NCI-H2196 (cell line): ENCODE measurements around the gene PRSS21.

ENCODE experiments used
- DNase-seq: peaks from one replicate; lab custom pipeline; 2025; ENCODE audit not compliant: unreplicated experiment; lab: John Stamatoyannopoulos, UW

Gene PRSS21

DNA sequence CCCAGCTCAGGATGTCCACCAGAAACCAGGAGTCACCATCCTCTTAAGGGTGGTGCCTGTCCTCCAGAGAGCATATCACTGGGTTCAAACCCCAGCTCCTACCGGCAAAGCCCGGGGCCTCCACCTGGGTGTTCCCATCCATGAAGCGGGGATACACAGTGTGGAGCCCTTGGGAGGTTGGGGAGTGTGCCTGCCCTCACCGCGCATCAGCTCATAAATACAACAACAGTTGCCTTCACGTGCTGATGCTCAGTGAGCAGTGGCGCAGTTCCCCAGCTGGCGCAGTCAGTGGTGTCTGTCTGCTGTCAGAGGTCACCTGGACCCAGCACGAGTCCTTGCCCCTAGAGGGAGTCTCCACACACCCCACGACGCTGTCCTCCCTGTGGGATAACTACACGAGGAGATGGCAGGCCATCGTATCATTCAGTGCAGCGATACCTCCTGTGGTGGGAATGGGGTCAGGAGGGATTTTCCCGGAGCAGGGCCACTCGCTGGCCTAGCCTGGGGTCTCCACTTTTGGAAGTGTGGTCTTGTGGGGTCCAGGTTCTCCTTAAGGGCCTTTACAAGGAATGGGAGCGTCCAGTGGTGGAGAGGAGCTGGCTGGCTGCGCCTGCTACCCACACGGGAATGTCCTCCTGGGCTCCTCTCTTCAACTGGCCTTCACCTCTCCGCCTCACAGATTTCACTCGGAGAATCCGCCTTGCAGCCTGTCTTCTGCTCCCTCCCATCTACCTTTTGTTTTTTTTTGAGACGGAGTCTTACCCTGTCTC lies 37.7 kb upstream of the PRSS21 start:
- no peak for DNase-seq

DNA sequence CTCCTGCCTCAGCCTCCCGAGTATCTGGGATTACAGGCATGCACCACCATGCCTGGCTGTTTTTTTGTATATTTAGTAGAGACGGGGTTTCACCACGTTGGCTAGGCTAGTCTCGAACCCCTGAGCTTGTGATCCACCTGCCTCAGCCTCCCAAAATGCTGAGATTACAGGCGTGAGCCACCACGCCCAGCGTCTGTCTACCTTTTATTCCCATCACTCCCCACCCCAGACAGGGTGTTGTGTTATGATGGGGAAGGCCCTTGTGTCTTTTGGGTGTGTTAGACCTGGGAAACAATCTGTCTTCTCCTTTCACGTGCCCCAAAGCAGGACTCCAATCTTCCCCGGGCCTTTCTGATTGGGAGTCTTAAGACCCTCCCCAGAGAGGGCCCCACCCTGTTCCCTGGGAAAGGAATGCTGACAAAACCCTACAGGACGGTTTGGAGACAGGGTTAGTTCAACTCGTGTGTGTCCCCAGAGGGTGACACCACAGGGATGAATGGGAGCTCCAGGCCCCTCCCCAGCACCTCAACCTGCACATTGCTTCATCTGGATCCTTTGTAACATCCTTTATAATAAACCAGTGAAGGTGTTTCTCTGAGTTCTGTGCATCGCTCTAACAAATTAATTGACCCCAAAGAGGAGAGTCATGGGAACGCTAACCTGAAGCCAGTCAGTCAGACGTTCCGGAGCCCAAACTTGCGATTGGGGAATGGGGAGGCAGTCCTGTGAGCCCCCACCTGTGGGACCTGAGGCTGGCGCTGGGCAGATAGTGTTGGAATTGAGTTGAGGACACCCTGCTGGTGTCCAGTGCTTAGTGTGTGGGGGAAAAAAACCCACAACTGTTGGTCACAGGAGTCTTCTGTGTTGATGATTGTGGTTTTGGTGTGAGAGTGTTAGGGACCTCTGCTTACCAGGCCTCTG lies 36.8 kb upstream of the PRSS21 start:
- DNase-seq: no peak

DNA sequence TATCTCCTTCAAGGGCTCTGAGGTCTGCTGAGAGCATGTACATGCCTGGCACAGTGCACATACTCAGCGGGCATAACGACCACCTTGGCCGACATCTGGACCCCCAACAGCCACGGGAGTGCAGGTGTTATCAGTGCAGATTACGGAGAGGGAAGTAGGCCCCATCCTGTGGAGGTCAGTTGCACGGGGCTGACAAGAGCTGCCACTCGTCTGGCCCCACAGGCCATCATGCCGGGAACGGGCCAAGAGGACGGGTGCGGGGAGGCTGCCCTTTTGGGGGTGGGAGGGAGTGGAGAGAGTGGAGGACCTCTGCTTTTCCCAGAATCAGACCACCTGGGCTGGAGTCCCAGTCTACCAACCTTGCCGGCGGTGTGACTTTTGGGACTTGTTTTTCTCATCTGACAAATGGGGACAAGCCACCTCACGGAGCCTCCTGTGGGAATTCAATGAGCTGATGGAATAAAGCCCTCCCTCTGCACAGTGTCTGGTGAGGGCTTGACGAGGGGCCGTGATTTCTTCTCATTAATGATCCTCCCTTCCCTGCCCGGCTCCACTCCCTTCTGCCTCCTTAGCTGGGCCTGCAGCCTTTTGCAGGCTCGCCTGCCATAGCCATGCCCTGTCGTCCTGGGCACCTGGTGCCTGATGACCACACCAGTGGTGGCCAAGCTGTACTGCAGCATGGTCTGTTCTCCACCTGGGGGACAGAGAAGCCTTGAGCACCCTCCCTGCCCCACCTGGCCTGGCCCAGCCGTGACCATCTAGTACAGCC lies 34.3 kb upstream of the PRSS21 start:
- DNase-seq: no peak

DNA sequence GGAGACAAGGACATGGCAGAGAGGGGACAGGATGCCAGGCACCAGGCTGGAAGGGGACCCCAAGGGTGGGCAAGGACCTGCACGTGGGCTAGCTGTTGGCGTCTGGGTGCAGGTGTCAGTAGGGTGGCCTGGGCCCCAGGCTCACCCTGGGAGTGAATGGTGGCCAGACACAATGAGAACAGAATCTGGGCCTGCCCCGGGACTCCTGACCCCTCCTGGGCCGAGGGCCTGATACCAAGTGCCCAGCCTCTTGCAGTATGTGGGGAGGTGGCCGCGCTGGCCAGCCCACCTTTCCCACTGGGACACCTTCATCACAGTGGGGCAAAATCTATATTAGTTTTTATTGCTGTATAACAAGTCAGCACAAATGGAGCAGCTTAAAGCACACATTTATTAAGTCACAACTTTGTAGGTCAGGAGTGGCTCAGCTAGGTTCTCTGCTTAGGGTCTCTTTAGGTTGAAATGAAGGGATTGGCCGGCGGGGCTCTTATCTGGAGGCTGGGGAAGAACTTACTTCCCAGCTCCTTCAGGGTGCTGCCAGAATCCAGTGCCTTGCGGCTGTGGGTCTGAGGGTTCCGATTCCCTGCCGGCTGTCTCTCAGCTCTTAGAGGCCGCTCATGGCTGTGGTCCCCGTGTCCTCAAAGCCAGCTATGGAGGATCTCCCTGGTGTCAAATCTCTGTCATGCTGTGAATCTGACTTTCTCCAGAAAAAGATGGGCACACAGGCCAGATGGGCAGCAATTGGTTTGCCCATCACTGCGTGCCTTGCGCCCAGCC lies 33.3 kb upstream of the PRSS21 start:
- DNase-seq: no peak

DNA sequence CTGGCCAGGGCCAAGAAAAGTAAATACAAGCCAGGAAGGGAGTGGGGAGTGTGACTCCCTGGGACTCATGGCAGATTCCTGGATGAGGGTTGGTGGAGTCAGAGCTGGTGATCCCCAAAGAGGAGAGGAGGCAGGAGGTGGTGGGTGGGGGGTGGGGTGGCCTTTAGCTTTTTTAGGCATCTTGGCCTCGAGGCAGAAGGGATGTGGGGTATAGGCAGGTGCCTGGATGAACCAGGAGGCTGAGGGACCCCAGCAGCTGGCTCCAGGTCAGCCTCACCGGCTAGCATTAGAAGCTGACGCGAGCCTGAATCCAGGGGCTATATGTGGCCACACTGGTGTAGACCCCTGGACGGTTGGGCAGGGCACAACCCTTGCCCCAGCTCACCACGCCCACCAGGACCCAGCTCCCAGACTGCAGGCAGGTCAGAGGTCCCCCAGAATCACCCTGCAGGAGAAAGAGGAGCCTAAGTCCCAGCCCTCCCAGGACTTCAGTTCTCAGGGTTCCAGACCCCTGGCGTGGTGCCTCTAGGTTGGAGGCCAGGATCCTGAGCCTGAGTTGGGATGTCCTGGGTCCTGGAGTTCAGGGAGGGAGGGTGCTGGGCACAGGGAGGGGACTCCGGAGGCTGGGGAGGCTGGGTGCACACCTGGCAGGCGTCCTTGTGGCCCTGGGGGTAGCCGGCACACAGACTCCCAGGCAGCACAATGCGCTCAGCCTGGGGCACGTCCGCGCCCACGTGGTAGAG lies 32.5 kb upstream of the PRSS21 start:
- DNase-seq: no peak

DNA sequence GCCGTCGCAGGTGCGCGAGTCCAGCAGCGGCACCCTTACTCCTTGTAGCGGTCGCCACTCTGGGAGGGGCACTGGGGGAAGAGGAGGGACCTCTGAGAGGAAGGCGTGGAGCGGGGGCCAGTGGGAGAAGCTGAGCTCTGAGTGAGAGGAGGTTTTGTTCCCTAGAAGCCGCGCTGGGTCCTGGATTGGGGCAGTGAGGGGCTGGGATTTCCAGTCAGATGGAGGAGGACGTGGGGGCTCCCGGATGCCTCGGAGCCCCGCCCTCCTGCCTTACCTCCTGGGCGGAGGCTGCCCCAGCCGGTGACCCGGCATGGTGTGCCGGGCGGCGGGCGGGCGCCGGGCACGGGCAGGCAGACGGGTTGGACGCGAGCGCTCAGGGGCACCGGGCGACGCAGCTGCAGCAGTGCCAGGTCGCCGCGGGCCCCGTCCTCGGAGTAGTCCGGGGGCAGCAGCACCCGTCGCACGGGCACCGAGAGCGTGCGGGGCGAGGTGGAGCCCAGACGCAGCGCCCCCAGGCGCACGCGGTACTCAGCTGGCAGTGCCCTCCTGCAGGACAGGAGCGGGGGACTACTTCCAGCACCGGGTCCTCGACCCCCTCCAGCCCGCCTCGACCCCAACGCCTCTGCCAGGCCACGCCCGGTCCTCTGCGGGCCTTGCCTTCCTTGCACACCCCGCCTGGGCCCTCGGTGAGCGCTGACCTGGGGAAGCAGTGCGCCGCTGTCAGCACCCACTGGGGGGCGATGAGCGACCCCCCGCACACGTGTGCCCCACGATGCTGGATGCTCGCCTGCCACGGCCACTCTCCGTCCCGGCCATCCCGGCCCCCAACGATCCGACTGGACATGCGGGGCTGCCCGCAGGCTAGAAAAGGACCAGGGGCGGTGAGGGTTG lies 31.7 kb upstream of the PRSS21 start:
- DNase-seq: peak; percentile 56

DNA sequence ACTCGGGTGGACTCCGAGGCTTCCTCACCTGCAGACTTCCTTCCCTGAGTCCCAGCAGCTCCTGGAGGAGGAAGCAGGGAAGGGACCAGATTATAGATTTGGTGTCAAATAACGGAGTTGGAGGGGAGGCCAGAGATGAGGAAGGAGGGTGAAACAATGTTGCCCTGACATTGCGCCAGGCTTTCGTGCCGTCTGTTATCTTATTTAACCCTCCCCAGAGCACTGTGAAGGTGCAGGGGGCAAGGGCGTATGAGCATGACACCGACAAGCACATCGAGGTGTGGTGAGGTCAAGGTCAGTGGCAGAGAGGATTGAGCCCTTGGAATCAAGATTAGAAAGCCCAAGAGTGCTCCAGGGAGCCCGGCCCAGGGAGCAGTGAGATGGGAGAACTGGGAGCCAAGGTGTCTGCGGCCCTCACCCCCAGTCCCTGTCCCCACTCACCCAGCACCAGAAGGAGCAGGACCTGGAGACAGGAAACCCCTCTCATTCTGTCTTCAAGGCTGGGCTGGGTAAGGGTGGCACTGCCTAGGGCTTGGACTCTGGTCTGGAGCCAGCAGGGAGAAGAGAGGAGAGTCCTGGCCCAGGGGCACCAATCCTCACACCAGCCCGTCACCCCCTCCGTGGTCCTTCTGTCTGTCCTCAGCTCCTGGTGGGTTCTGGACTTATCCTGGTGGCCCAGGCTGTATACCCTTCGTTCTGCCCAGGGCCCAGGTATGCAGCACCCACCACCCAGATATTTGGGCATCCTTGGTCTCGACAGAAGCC lies 30.8 kb upstream of the PRSS21 start:
- no peak for DNase-seq

DNA sequence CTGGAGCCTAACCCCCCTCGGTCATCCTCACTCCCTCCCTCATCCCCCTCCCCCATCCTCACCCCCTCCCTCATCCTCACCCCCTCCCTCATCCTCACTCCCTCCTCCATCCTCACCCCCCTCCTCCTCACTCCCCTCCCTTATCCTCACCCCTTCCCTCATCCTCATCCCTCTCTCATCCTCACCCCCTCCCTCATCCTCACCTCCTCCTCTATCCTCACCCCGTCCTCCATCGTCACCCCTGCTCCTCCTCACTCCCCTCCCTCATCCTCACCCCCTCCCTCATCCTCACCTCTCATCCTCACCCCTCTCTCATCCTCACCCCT lies 30.2 kb upstream of the PRSS21 start:
- no peak for DNase-seq

DNA sequence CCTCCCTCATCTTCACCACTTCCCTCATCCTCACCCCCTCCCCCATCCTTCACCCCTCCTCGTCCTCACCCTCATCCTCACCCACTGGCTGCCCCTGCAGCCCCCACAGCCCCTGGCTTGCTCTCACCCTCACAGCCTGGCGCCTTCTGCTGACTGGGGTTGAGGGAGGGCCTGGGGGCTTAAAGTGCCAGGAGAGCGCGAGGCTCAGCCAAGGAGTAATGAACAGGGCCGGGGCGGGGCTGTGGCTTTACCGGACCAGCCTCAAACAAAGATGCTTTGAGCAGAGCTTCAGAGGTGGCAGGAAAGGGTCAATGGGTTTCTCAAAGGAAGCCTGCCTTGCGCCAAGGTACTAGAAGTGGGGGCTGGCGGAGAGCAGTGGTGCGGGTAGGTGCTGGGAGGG lies 29.6 kb upstream of the PRSS21 start, which contains the start of gene PRSS33:
Gene PRSS33, minus strand, starts transcription at position 155 of the 400 bp plus-strand sequence. CDS start 1,013 bp downstream, outside the sequence.
- no peak for DNase-seq

DNA sequence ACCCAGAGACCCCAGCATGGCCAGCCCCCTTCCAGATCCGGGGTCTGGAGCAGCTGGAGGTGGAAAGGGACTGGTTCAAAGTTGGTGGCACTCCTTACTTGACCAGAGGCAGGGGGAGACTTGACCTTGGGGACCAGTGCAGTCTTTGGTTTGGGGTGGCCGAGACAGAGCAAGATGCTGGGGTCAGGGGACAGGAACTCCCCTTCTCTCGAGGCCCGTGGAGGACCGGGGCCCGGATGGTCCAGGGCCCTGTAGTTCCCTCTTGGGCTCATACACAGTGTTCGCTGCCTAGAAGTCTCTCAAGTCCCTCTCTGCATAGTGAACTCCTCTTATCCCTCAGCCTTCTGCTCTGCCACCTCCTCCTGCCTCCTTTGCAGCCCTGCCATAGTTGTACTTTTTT lies 29.1 kb upstream of the PRSS21 start:
- no peak for DNase-seq

DNA sequence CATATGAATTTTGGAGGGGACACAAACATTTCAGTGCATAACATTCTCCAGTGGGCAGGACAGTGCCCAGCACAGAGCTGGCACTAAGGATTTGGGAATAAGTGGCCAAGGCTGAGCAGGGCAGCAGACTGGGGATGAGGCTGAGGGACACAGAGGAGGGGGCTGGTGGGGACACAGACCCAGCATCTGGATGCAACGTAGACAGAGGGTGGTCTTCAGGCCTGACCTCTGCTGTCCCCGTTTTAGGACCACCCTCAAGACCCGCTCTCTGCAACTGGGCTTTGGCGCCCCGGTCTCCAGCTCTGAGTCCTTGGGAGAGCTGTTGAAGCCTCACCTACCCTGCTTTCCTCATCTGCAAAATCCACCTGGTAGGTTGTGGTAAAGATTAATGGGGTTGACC lies 26.4 kb upstream of the PRSS21 start:
- DNase-seq: no peak

DNA sequence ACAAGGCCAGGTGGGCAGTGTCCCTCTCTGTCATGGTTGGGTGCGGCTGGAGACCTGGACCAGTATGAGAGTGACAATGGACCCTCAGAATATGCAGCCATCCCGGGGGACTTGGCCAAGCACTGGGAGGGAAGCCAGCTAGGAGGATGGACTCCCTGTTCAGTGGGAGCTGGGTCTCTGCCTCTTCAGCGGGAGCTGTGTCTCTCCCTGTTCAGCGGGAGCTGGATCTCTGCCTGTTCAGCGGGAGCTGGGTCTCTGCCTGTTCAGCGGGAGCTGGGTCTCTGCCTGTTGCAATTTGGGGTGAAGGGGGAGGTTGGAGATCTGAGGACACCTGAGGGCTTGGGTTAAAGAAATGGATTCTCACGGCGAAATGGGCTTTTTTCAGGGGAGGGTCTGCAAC lies 25.9 kb upstream of the PRSS21 start:
- no peak for DNase-seq

DNA sequence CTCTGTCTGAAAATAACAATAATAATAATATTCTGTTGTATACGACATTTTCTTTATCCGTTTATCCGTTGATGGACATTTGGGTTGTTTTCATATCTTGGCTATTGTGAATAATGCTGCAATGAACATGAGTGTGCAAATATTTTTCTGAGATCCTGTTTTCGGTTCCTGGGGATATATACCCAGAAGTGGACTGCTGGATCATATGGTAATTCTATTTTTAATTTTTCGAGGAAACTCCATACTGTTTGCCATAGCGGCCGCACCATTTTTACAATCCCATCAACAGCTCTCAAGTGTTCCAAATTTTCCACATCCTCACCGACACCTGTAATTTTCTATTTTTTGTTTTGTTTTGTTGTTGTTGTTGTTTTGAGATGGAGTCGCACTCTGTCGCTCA lies 24.1 kb upstream of the PRSS21 start:
- DNase-seq: no peak

DNA sequence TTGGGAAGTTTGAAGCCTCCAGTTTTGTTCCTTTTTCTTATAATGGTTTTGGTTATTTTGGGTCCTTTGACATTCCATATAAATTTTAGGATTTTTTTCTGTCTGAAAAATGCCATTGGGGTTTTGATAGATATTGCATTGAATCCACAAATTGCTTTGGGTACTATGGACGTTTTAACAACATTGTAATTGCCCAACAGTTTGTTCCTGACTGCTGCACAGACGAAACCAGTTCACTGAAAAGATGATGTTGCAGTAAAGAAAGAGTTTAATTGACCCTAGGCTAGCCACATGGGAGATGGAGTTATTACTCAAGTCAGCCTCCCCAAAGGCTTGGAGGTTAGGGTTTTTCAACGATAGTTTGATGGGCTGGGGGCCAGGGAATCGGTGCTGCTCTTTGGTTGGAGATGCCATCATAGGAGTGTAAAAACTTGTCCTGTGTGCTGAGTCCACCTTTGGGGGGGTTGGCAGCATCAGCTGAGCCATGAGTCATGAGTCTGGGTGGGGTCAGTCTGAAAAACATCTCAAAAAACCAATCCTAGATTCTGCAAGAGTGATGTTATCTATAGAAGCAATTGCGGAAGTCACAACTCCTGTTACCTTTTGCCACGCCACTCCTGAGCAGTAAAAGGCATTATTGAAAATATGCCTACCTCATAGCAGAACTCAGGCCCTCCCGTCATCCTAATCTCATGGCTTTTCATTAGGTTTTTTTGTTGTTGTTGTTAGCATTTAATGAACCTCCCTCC lies 21.5 kb upstream of the PRSS21 start:
- DNase-seq: no peak

DNA sequence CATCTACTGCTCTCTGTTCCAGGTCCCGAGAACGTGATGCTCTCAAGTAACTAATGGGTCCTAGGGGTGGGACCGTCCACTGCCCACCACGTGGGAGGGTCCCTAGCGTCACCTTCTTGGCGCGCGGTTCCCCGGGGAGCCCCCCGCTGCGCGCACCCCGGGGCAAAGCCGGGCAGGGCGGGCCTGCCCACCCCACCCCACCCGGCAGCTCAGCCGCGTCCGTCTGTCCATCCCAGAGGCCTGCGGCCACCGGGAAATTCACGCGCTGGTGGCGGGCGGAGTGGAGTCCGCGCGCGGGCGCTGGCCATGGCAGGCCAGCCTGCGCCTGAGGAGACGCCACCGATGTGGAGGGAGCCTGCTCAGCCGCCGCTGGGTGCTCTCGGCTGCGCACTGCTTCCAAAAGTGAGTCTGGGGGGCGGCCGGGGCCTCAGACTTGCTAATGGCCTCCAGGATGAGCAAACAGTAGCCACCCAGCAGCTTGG lies 18.3 kb upstream of the PRSS21 start:
- DNase-seq: no peak

DNA sequence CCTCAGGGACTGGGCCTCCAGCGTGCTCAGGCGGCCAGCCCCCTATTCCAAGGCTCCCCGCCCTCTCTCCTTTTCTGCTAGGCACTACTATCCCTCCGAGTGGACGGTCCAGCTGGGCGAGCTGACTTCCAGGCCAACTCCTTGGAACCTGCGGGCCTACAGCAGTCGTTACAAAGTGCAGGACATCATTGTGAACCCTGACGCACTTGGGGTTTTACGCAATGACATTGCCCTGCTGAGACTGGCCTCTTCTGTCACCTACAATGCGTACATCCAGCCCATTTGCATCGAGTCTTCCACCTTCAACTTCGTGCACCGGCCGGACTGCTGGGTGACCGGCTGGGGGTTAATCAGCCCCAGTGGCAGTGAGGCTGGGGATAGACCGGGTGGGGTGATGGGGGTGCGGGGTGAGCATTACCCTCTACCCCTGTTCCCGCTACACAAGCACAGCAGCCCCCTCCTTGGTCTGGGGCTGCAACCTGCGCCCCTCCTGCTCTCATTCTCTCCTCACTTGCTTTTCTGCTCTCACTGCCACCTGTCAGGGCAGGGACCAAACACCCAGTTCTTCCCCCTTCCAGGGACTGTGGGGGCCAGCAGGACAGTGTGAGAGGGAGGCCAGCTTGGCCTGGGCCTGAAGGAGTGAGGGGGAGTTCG lies 17.7 kb upstream of the PRSS21 start:
- DNase-seq: no peak

DNA sequence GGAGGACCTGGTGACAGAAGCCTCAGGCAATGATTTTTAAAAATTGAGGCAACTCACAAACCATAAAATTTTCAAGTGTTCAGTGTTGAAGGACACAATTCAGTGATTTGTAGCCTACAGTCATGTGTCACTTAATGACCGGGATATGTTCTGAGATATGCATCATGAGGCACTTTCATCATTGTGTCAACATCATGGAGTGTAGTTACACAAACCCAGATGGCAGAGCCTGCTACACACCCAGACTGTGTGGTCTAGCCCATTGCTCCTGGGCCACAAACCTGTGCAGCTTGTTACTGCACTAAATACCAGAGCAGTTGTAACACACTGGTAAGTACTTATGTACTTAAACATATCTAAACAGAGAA lies 17.2 kb upstream of the PRSS21 start:
- peak; percentile 33 for DNase-seq
